Breast epithelium (tissue), 3 donors: ENCODE results near the gene HRH4.

Source experiments
- POLR2A ChIP-seq: fragments of 450-650 bp; IDR thresholded peaks from one replicate; pipeline ENCODE4 v1.6.1; 2016; ENCODE audit warnings: antibody characterized with exemption, mild to moderate bottlenecking, moderate library complexity
- POLR2AphosphoS5 ChIP-seq, 3 donors: sonication (generic); formaldehyde crosslinking; IDR thresholded peaks; one replicate each; pipeline ENCODE4 v1.6.1; 2017; ENCODE audit warnings: antibody characterized with exemption in 3 of 3

GRCh38 chr18:24462838-24463775 is 2.7 kb downstream of the HRH4 start:
- no peak for TF ChIP-seq POLR2A
- no peak for TF ChIP-seq POLR2AphosphoS5 (IDR thresholded peaks at IDR 0.05)
